NCI-H2029 treated with DMSO at 0.1 percent for 48 hours (cell line): ENCODE data around the gene STAG1.
"Not testable (repeated sequence)": the region's sequence is repeated elsewhere in the genome, so short reads cannot be mapped to it uniquely, and the experiment has no call there.

Experiments
- DNase-seq: peaks from one replicate; lab custom pipeline; 2025; lab: John Stamatoyannopoulos, UW

The STAG1 gene

DNA sequence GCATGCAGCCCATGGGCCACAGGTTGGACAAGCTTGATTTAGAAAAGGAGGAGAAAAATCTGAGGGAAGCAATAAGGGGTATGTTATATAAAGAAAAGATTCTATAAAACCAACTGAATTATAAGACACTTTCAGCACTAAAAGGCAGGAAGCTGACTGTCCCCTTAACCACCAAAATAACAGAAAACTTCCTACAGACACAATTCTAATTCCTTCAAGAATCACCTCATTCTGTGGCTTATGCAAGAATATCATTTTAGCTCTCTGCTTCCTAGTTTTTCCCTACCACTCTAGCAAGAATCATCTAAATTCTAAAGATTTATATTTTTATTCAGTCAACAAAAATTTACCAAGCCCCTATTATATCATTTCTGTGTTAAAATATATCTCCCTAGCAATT lies 6.3 kb downstream of the STAG1 start:
- DNase-seq, result no peak

DNA sequence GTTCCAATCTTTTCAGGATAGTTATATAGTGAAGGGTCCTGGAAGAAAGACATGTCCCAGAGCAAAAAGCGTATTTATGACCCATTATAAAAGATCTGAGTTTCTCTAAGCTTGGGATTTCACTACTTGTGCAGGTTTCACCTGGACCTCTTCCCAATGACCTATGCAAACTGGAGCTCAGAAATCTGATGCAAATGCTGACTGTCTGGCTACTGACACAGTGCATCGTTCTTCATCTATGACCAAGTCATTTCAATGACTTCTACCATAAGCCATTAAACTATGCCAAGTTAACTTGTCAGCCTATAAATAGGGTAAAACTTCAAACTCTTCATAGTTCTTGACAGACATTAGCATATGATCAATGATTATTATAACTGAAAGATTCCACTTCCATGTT lies 11.1 kb downstream of the STAG1 start:
- no peak for DNase-seq

DNA sequence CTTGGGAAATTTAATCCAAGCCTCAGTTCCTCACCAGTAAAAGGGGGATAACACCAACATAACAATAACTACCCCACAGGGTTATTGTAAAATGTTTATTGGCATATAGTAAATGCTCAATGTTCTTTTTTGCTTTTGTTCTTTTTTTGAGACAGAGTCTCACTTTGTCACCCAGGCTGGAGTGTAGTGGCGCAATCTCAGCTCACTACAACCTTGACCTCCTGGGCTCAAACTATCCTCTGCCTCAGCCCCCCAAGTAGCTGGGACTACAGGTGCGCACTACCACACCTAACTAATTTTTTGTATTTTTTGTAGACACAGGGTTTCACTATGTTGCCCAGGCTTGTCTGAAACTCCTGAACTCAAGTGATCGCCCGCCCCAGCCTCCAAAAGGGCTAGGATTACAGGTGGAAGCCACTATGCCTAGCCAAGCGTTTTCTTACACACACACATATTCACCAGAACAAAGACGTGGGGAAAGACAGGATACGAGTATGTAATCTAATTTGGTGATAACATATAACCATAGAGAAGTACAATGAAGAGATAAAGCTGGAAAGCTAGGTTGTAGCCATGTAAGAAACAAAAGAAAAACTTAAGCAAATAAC lies 11.7 kb downstream of the STAG1 start:
- DNase-seq, result no peak

DNA sequence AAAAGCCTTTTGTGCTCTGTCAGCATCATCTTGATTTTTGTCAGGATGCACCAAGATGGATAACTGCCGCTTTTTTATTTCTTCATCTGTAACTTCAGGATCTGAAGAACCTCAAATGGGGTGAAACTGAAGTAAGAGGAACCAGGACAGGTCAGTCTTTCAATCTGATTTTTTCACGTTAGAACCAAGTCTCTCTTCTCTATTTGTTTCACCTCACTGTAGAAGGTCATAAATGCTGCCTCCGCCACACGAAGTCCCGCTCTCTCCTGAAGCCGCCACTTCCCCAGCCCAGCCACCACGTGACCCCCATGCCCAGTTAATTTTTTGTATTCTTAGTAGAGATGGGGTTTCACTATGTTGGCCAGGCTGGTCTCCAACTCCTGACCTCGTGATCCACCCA lies 15.2 kb downstream of the STAG1 start:
- DNase-seq, result not testable (repeated sequence)

DNA sequence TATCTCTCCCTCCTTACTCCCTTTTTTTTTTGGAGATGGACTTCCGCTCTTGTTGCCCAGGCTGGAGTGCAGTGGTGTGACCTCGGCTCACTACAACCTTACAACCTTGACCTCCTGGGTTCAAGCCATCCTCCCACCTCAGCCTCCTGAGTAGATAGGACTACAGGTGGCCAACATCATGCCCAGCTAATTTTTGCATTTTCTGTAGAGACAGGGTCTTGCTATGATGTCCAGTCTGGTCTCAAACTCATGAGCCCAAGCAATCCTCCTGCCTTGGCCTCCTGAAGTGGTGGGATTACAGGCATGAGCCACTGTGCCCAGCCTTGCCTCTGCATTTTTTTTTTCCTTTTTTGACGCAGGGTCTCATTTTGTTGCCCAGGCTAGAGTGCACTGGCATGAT lies 17.1 kb downstream of the STAG1 start:
- DNase-seq, result no peak

DNA sequence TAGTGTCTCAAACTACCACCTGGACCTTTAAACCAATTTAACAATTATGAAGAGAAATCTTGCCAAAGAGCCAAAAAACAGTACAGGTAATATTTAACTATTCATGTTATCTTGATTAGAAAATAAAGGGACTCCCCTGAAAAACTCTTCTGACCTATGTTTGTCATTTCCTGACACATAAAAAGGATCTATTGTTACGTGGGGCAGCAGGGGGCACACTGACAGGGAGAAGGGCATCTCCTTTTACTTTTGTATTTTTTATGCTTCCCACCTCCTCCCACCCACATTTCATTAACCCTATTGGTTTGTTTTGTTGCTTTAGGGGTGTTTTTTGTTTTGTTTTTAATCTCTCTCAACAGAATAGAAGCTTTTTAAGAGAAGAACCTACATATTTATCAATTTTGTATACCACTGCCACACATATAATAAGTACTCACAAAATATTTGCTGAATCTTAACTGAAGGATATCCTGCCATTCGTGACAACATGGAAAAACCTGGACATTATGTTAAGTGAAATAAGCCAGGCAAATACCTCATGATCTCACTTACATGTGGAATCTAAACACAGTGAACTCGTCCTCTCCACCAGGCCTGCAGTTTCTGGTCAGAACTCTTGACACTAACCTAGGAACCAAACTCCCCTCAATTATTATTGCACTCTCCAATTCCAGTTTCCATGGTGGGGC lies 17.7 kb downstream of the STAG1 start:
- no peak for DNase-seq

DNA sequence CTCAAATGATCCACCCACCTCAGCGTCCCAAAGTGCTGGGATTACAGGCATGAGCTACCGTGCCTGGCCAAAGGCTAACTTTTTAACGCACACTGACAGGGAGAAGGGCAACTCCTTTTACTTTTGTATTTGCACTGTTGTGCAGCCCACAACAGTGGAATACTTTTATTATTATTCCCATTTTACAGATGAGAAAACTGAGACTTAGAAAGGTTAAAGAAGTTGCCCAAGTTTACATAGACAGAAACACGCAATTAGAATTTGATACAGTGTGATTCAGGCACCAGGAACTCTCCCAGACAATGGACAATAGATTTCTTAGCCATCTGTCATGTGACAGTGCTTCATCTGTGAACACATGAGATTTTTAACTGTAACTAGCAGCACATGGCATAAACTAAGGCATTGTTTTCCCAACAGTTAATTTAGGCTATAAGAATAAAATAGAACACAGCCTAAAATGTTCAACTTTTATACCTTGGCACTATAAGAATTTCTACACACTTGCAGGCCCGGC lies 18.8 kb downstream of the STAG1 start:
- no peak for DNase-seq

DNA sequence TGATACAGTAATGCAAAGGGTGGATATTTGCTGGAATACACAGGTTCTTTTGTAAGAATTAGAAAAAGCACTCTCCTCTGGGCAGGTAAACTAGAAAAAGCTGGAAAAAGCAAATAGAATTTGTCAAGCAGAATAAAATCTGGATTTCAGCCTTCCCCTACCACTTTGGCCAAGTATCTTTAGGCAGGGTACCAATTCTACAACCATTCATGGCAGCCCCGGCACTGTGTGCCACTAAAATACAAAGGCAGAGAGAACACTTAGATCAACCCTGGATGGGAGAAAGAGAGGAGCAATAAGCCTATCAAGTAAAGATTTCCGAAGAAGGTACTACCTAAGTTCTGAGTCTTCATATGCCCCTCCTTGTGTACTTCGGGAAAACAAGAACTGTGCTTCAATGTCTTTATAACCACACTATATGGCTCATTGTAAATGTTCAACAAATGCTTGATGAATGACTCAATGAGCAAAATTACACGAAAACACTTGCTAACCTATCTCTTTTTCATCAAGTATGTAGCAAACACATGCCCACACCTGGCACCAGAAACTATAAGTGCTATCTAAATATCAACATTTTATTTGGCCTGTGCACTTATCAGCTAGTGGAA lies 20.8 kb downstream of the STAG1 start:
- DNase-seq, result no peak

DNA sequence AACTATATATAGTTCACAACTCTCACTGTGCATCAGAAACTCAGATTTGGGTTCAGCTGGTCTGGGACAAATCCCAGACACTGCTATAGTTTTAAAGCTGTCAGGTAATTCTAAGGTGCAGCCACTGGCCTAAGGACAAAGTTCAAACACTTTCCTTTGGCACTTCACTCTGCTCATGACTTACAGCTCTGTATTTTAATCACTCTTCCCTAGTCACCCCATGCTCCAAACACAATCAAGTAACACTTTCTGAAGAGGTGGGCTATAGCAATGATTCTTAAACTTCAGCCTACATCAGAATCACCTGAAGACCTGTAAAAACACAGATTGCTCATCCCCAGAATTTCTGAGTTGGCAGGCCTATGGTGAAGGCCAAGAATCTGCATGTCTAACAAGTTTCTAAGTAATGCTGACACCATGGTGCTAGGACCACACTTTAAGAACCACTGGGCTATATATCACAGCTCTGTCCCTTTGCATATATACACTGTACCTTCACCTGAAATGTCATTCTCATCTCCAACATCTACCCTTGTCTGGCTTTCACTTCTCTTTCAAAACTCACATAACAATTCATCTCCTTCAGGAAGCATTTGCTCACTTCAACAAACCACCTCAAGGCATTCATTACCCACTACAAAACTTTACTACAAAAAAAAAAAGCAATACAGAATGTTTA lies 21.4 kb downstream of the STAG1 start:
- DNase-seq, result no peak

DNA sequence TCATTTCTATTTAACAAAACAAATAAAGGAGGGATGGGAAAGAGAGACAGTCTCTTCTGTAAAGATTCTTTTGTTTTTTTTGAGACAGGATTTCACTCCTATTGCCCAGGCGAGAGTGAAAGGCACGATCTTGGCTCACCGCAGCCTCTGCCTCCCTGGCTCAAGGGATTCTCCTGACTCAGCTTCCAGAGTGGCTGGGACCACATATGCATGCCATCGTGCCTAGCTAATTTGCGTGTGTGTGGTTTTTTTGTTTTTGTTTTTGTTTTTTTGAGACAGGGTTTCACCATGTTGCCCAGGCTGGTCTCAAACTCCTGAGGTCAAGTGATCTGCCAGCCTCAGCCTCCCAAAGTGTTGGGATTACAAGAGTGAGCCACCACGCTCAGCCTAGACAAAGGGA lies 23.3 kb downstream of the STAG1 start:
- DNase-seq, result no peak

DNA sequence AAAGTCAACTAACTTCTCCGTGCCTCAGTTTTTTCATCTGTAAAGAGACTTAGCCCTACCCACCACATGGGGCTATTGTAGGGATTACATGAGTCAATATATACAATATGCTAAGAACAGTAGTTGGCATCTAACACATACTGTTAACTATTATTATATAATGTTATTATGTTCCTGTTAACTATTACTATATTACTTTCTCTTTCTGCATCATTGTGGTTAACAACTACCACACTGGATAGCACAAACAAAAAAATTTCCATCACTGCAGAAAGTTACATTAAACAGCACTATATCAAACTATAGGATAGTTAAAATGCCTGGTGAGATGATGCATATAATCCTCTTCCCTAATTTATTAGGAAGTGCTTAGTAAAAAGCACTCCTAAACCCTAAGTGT lies 23.7 kb downstream of the STAG1 start:
- no peak for DNase-seq

DNA sequence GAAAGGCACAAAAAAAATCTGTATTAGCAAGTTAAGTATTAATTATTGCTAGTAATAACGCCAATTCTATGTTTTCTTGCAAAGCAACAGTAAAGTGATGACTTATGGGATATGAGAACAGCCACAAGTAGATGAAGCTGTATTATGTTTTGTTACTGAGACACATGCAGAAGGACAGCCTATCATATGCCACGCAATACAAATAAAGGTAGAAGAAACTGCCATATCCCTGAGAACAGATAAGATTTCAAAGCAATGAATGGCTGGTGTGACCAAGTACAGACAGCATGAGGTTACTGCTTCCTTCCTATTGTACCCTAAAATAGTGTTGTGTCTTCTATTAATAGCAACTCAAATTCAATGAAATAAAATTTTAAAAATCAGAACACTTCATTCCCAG lies 26.7 kb downstream of the STAG1 start:
- DNase-seq, result no peak

DNA sequence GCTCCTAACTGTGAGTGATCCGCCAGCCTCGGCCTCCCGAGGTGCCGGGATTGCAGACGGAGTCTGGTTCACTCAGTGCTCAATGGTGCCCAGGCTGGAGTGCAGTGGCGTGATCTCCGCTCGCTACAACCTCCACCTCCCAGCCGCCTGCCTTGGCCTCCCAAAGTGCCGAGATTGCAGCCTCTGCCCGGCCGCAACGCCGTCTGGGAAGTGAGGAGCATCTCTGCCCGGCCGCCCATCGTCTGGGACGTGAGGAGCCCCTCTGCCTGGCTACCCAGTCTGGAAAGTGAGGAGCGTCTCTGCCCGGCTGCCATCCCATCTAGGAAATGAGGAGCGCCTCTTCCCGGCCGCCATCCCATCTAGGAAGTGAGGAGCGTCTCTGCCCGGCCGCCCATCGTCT lies 29.3 kb downstream of the STAG1 start:
- not testable (repeated sequence) for DNase-seq

DNA sequence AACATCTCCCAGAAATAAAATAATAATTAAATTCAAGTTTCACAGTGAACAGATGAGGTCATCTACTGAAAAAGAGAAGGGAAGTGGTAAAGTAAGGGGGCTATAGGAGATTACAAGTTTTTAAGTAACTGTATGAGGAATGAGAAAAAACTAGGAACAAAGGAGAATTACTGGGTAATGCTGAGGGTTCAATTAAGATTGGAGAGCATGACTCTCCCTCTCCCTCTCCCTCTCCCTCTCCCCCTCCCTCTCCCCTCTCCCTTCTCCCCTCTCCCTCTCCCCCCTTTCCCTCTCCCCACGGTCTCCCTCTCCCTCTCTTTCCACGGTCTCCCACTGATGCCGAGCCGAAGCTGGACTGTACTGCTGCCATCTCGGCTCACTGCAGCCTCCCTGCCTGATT lies 29.8 kb downstream of the STAG1 start:
- not testable (repeated sequence) for DNase-seq

DNA sequence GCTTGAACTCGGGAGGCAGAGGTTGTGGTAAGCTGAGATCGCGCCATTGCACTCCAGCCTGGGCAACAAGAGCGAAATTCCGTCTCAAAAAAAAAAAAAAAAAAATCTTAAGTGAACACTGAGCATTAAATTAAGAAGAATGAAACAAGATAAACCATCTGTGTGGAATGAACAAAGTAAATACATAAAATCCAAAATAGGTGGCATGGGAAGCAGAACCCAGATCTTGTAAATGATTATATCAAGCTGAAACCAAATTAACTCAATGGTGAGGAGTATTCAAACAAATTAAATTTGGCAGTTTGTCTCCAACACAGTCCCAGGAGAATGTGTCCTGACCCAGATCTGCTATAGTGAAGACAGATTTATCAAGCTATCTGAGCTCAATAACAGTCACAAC lies 32.1 kb downstream of the STAG1 start:
- DNase-seq, result no peak

DNA sequence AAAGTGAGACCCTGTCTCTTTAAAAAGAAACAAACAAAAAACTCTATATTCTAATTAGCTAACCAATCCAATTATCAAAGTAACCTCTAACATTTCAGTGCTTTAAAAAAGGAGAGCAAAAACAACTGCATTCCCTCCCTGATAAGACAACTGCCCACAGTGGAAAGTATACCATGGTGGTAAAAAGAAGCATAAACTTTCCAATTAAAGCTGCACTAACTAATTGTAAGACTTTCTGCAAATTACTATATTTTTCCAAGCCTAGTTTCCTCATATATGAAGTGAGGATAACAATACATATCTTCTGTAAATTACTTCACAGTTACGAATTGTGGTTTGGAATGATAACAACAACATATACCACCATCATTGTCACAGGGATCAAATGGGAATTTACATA lies 35.5 kb downstream of the STAG1 start:
- DNase-seq, result no peak

DNA sequence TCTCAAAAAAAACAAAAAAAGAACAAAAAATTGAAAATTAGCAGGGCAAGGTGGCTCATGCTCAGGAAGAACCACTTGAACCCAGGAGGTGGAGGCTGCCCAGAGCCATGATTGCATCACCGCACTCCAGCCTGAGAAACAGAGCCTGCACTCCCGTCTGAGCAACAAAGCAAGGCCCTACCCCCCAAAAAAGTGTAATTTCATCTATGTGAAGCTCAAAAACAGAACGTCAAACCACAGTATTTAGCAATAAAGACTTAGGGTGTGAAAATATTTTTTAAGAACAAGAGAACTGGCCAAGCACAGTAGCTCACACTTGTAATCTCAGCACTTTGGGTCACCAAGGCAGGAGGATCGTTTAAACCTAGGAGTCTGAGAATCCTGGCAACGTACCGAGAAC lies 38.2 kb downstream of the STAG1 start:
- no peak for DNase-seq

DNA sequence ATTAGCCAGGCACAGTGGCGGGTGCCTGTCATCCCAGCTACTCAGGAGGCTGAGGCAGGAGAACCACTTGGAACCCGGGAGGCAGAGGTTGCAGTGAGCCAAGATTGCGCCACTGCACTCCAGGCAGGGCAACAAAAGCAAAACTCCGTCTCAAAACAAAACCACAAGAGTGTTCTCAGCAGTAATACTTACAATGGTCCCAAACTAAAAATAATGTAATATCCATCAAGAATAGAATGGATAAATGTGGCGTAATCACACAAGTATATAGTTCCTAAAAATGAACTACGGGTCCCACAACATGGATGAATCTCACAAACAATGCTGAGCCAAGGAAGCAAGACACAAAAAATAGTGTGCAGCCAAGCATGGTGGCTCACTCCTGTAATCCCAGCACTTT lies 39.2 kb downstream of the STAG1 start:
- DNase-seq, result no peak

DNA sequence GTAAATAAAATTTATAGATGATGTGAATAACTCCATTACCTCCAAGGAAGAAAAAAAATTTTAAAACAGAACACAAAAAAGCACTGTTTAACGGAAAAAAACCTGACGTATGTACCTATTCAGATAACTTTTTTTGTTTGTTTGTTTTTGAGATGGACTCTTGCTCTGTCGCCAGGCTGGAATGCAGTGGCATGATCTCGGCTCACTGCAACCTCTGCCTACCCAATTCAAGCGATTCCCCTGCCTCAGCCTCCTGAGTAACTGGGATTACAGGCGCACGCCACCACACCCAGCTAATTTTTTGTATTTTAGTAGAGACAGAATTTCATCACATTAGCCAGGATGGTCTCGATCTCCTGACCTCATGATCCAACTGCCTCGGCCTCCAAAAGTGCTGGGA lies 40.3 kb downstream of the STAG1 start:
- DNase-seq, result not testable (repeated sequence)

DNA sequence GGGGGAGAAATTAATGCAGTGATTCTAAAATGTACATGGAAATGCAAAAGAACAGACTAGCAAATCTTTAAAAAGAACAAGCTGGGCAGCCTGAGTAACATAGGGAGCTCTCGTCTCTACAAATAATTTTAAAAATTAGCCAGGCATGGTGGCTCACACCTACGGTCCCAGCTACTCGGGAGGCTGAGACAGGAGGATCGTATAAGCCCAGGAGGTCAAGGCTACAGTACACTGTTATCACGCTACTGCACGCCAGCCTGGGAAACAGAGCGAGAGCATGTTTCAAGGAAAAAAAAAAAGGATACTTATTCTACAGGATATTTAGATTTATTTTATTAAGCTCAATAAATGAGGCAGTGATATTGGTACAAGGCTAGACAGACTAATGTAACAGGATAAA lies 40.9 kb downstream of the STAG1 start:
- DNase-seq, result no peak

DNA sequence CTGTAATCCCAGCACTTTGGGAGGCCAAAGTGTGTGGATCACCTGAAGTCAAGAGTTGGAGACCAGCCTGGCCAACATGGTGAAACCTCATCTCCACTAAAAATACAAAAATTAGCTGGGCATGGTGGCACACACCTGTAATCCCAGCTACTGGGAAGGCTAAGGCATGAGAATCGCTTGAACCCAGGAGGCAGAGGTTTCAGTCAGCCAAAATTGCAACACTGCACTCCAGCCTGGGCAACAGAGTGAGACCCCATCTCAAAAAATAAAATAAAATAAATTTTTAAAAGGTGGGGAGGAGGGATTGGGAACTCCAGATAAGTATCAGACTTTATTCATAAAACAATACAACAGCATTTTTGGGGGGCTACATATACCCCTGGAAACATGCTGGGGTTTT lies 42.4 kb downstream of the STAG1 start:
- DNase-seq, result not testable (repeated sequence)

DNA sequence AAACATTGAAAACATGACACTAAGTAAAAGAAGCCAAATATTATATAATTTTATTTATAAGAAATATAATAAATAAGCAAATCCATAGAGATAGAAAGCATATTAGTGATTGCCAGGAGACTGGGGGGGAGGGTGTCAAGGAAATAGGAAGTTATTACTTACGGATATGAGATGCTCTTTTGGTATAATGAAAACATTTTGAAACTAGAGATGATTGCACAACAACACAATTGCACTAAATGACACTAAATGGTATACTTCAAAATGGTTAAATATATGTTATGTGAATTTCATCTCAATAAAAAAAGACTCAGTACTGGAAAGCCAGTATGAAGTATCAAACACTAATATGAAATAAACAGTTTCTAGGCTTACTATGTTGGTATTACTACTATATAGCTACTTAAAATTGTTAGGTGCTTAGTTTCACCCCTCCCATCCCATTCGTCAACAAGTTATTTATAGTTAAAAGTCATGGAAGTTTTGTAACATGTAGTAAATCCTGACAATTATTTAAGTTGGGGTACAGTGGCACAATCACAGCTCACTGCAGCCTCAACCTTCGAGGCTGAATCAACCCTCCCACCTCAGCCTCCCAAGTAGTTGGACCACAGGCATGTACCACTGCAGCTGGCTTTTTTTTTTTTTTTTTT lies 43.7 kb downstream of the STAG1 start:
- no peak for DNase-seq
